HepG2 (cell line): ENCODE results near the gene SLC50A1. TPM values are rescaled to one million over a fixed set of nuclear protein-coding genes. Genes with fewer than 3 reads are reported as not detected.

Experiments
- BCL6 ChIP-seq: IDR thresholded peaks from 2 replicates; pipeline ENCODE4 v1.6.1; 2016; ENCODE audit warnings: missing genetic modification reagents, missing compliant biosample characterization
- EHMT2 ChIP-seq: fragments of 200-600 bp; sonication (generic); IDR thresholded peaks from 2 replicates; pipeline ENCODE4 v1.7.0; 2017; ENCODE audit warnings: antibody characterized with exemption, low read depth, low read length, borderline replicate concordance
- ONECUT2 ChIP-seq: sonication (generic); formaldehyde crosslinking; IDR thresholded peaks from 2 replicates; pipeline ENCODE4 v1.4.0; 2020; ENCODE audit warnings: missing genetic modification reagents
- RBM22 ChIP-seq: fragments of 200-400 bp; formaldehyde crosslinking; optimal IDR thresholded peaks from 2 replicates; pipeline ENCODE3; 2017; ENCODE audit warnings: mild to moderate bottlenecking, low read length, moderate library complexity
- YEATS2 ChIP-seq: sonication (generic); formaldehyde crosslinking; IDR thresholded peaks from 2 replicates; pipeline ENCODE4 v1.4.0; 2020; ENCODE audit warnings: missing genetic modification reagents, borderline replicate concordance
- ZBTB7A ChIP-seq: sonication (generic); formaldehyde crosslinking; IDR thresholded peaks from 2 replicates; pipeline ENCODE4 v1.8.0; 2022; ENCODE audit warnings: mild to moderate bottlenecking, missing genetic modification reagents
- ZMAT3 ChIP-seq: sonication (generic); formaldehyde crosslinking; conservative IDR thresholded peaks from 2 replicates; pipeline ENCODE4 v1.7.0; 2021; ENCODE audit warnings: missing genetic modification reagents
- ZMYM2 ChIP-seq: sonication (generic); formaldehyde crosslinking; IDR thresholded peaks from 2 replicates; pipeline ENCODE4 v1.8.0; 2022; ENCODE audit warnings: mild to moderate bottlenecking, missing genetic modification reagents
- ZNF20 ChIP-seq: sonication (generic); formaldehyde crosslinking; IDR thresholded peaks from 2 replicates; pipeline ENCODE4 v1.4.0; 2020; ENCODE audit warnings: mild to moderate bottlenecking, moderate library complexity, missing genetic modification reagents
- ZNF33A ChIP-seq: sonication (generic); formaldehyde crosslinking; IDR thresholded peaks from 2 replicates; pipeline ENCODE4 v1.5.1; 2020; ENCODE audit warnings: missing genetic modification reagents, mild to moderate bottlenecking, moderate library complexity, borderline replicate concordance
- ZNF501 ChIP-seq: sonication (generic); formaldehyde crosslinking; IDR thresholded peaks from 2 replicates; pipeline ENCODE4 v1.5.1; 2020; ENCODE audit warnings: mild to moderate bottlenecking, moderate library complexity, missing genetic modification reagents
- ZNF670 ChIP-seq: sonication (generic); formaldehyde crosslinking; IDR thresholded peaks from 2 replicates; pipeline ENCODE4 v1.8.0; 2022; ENCODE audit warnings: mild to moderate bottlenecking, missing genetic modification reagents, borderline replicate concordance
- ZNF724P ChIP-seq: sonication (generic); formaldehyde crosslinking; IDR thresholded peaks from 2 replicates; pipeline ENCODE4 v1.8.0; 2022; ENCODE audit warnings: missing genetic modification reagents, borderline replicate concordance
- ZSCAN21 ChIP-seq: sonication (generic); formaldehyde crosslinking; IDR thresholded peaks from 2 replicates; pipeline ENCODE4 v1.8.0; 2022; ENCODE audit warnings: mild to moderate bottlenecking, missing genetic modification reagents, moderate library complexity, borderline replicate concordance
- polyA plus RNA-seq, 8 experiments: library from polyadenylated mRNA; depleted of rRNA in 3 of 8; stranded (reverse) in 7 of 8; unstranded in 1 of 8; fragments of >200 nt; fragmentation: Illumina TruSeq in 4 of 8; extraction: Trizol in 4 of 8; gene quantifications; 2 replicates each; pipeline versions ENCODE4 v1.2.1 to v1.2.3, GENCODE V29; 2011 to 2016; ENCODE audit warnings: low read depth in 4 of 8, missing spikeins in 1 of 8, mixed read lengths in 1 of 8; ENCODE audit not compliant: insufficient read depth in 1 of 8
- total RNA-seq, 5 experiments: library from RNA; depleted of rRNA; stranded (reverse); fragments of >200 nt; fragmentation: Illumina TruSeq; extraction: Trizol; gene quantifications; 2 replicates each; pipeline ENCODE4 v1.2.3, GENCODE V29; 2016; ENCODE audit warnings: low read depth in 1 of 5
- TF ChIP-seq, protein P1 (sequence below): sonication (generic); formaldehyde crosslinking; IDR thresholded peaks from 2 replicates; pipeline ENCODE4 v1.5.1; 2020; ENCODE audit warnings: mild to moderate bottlenecking, missing genetic modification reagents, borderline replicate concordance
- TF ChIP-seq, protein P2 (sequence below): IDR thresholded peaks from 2 replicates; pipeline ENCODE4 v1.6.1; 2016
- TF ChIP-seq, protein P3 (sequence below): sonication (generic); formaldehyde crosslinking; IDR thresholded peaks from 2 replicates; pipeline ENCODE4 v1.9.0; 2021; ENCODE audit warnings: missing genetic modification reagents, mild to moderate bottlenecking, borderline replicate concordance
- TF ChIP-seq, protein P4 (sequence below): sonication (generic); formaldehyde crosslinking; IDR thresholded peaks from 2 replicates; pipeline ENCODE4 v1.5.0; 2020; ENCODE audit warnings: missing genetic modification reagents
- TF ChIP-seq, protein P5 (sequence below): sonication (generic); formaldehyde crosslinking; IDR thresholded peaks from 2 replicates; pipeline ENCODE4 v1.4.0; 2020; ENCODE audit warnings: missing genetic modification reagents

SLC50A1 gene
- total and polyA plus RNA-seq, 2 of the 13 experiments (the other 11 are each of a cell fraction or from before 2014, with no cell fraction given) = 22.5 to 46.8 TPM

DNA sequence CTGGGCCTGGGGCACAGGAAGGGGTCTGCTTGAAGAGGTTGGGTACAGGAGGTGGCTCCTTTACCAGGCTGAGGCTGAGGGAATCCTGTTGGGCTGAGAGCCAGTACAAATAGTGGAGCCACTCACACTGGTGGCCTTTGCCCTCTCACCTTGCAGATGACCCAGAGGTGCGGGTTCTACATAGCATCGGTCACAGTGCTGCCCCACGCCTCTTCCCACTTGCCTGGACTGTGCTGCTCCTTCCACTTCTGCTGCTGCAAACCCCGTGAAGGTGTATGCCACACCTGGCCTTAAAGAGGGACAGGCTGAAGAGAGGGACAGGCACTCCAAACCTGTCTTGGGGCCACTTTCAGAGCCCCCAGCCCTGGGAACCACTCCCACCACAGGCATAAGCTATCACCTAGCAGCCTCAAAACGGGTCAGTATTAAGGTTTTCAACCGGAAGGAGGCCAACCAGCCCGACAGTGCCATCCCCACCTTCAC lies 1.8 kb upstream of the SLC50A1 start (continued):
- TF ChIP-seq, protein P1, sequence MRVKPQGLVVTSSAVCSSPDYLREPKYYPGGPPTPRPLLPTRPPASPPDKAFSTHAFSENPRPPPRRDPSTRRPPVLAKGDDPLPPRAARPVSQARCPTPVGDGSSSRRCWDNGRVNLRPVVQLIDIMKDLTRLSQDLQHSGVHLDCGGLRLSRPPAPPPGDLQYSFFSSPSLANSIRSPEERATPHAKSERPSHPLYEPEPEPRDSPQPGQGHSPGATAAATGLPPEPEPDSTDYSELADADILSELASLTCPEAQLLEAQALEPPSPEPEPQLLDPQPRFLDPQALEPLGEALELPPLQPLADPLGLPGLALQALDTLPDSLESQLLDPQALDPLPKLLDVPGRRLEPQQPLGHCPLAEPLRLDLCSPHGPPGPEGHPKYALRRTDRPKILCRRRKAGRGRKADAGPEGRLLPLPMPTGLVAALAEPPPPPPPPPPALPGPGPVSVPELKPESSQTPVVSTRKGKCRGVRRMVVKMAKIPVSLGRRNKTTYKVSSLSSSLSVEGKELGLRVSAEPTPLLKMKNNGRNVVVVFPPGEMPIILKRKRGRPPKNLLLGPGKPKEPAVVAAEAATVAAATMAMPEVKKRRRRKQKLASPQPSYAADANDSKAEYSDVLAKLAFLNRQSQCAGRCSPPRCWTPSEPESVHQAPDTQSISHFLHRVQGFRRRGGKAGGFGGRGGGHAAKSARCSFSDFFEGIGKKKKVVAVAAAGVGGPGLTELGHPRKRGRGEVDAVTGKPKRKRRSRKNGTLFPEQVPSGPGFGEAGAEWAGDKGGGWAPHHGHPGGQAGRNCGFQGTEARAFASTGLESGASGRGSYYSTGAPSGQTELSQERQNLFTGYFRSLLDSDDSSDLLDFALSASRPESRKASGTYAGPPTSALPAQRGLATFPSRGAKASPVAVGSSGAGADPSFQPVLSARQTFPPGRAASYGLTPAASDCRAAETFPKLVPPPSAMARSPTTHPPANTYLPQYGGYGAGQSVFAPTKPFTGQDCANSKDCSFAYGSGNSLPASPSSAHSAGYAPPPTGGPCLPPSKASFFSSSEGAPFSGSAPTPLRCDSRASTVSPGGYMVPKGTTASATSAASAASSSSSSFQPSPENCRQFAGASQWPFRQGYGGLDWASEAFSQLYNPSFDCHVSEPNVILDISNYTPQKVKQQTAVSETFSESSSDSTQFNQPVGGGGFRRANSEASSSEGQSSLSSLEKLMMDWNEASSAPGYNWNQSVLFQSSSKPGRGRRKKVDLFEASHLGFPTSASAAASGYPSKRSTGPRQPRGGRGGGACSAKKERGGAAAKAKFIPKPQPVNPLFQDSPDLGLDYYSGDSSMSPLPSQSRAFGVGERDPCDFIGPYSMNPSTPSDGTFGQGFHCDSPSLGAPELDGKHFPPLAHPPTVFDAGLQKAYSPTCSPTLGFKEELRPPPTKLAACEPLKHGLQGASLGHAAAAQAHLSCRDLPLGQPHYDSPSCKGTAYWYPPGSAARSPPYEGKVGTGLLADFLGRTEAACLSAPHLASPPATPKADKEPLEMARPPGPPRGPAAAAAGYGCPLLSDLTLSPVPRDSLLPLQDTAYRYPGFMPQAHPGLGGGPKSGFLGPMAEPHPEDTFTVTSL = no peak
- TF ChIP-seq BCL6 (CRISPR knock-in tag) = no peak
- 0 out of 2 replicates have a peak, but pooled peaks have one; percentile 29 for TF ChIP-seq ZMAT3
- TF ChIP-seq EHMT2 = no peak
- no peak for TF ChIP-seq ZNF33A
- TF ChIP-seq, protein P2, sequence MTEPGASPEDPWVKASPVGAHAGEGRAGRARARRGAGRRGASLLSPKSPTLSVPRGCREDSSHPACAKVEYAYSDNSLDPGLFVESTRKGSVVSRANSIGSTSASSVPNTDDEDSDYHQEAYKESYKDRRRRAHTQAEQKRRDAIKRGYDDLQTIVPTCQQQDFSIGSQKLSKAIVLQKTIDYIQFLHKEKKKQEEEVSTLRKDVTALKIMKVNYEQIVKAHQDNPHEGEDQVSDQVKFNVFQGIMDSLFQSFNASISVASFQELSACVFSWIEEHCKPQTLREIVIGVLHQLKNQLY (CRISPR knock-in tag) = no peak
- TF ChIP-seq ONECUT2 (CRISPR knock-in tag) = no peak
- TF ChIP-seq ZNF501 (CRISPR knock-in tag) = no peak
- no peak for TF ChIP-seq ZNF670 (CRISPR knock-in tag)
- TF ChIP-seq, protein P3, sequence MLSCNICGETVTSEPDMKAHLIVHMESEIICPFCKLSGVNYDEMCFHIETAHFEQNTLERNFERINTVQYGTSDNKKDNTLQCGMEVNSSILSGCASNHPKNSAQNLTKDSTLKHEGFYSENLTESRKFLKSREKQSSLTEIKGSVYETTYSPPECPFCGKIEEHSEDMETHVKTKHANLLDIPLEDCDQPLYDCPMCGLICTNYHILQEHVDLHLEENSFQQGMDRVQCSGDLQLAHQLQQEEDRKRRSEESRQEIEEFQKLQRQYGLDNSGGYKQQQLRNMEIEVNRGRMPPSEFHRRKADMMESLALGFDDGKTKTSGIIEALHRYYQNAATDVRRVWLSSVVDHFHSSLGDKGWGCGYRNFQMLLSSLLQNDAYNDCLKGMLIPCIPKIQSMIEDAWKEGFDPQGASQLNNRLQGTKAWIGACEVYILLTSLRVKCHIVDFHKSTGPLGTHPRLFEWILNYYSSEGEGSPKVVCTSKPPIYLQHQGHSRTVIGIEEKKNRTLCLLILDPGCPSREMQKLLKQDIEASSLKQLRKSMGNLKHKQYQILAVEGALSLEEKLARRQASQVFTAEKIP (CRISPR knock-in tag) = no peak
- TF ChIP-seq, protein P4, sequence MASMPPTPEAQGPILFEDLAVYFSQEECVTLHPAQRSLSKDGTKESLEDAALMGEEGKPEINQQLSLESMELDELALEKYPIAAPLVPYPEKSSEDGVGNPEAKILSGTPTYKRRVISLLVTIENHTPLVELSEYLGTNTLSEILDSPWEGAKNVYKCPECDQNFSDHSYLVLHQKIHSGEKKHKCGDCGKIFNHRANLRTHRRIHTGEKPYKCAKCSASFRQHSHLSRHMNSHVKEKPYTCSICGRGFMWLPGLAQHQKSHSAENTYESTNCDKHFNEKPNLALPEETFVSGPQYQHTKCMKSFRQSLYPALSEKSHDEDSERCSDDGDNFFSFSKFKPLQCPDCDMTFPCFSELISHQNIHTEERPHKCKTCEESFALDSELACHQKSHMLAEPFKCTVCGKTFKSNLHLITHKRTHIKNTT (CRISPR knock-in tag) = no peak
- TF ChIP-seq ZMYM2 (CRISPR knock-in tag) = 0 out of 2 replicates have a peak, but pooled peaks have one; percentile 15
- TF ChIP-seq, protein P5, sequence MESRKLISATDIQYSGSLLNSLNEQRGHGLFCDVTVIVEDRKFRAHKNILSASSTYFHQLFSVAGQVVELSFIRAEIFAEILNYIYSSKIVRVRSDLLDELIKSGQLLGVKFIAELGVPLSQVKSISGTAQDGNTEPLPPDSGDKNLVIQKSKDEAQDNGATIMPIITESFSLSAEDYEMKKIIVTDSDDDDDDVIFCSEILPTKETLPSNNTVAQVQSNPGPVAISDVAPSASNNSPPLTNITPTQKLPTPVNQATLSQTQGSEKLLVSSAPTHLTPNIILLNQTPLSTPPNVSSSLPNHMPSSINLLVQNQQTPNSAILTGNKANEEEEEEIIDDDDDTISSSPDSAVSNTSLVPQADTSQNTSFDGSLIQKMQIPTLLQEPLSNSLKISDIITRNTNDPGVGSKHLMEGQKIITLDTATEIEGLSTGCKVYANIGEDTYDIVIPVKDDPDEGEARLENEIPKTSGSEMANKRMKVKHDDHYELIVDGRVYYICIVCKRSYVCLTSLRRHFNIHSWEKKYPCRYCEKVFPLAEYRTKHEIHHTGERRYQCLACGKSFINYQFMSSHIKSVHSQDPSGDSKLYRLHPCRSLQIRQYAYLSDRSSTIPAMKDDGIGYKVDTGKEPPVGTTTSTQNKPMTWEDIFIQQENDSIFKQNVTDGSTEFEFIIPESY (CRISPR knock-in tag) = no peak
- no peak for TF ChIP-seq YEATS2
- no peak for TF ChIP-seq ZBTB7A
- TF ChIP-seq ZNF20 (CRISPR knock-in tag) = no peak
- no peak for TF ChIP-seq ZSCAN21
- TF ChIP-seq ZNF724P (CRISPR knock-in tag) = no peak
- TF ChIP-seq RBM22 = no peak
